ENCODE measurements around the gene CETP.
"Not testable (repeated sequence)": the region's sequence is repeated elsewhere in the genome, so short reads cannot be mapped to it uniquely, and the experiment has no call there.

The CETP gene

GRCh38 chr16:56987692-56988091 lies 25.9 kb downstream of the CETP start:
- no peak for DNase-seq (ENCODE audit: low read depth)
- no peak for TF ChIP-seq CTCF (IDR thresholded peaks at IDR 0.05; ENCODE audit: insufficient read depth, low read depth, low read length, missing control alignments)
- H3K4me3 ChIP-seq (ENCODE audit: low read depth, low read length) = peak overlapping the region; percentile 96; the same call in 1 of the 2 replicates

- DNase-seq (ENCODE audit: low read depth) = no peak
- no peak for TF ChIP-seq CTCF (IDR thresholded peaks at IDR 0.05; ENCODE audit: insufficient read depth, low read depth, low read length, missing control alignments)
- peak overlapping the region; percentile 96 for H3K4me3 ChIP-seq (ENCODE audit: low read depth, low read length)
Observed at GRCh38 chr16:56988161-56988947, 26.6 kb downstream of the CETP start.

GRCh38 chr16:56988948-56989945 lies 27.5 kb downstream of the CETP start, which contains the start of gene NLRC5:
NLRC5 (plus strand) TSS chr16:56989557; CDS start chr16:57020713, 31,156 bp downstream.
- DNase-seq (ENCODE audit: low read depth) = peak; percentile 93
- no peak for TF ChIP-seq CTCF (IDR thresholded peaks at IDR 0.05; ENCODE audit: insufficient read depth, low read depth, low read length, missing control alignments)
- peak within 1 kb of the TSS; percentile 96 for H3K4me3 ChIP-seq (ENCODE audit: low read depth, low read length)

- peak overlapping the region; percentile 96 for H3K4me3 ChIP-seq (ENCODE audit: low read depth, low read length)
- TF ChIP-seq CTCF (IDR thresholded peaks at IDR 0.05; ENCODE audit: insufficient read depth, low read depth, low read length, missing control alignments) = no peak
- no peak for DNase-seq (ENCODE audit: low read depth)
Observed at GRCh38 chr16:56989988-56990387, 28.2 kb downstream of the CETP start.

GRCh38 chr16:56990407-56991286 lies 28.9 kb downstream of the CETP start:
- H3K4me3 ChIP-seq (ENCODE audit: low read depth, low read length) = peak overlapping the region; percentile 96
- TF ChIP-seq CTCF (IDR thresholded peaks at IDR 0.05; ENCODE audit: insufficient read depth, low read depth, low read length, missing control alignments) = no peak
- peak; percentile 63 for DNase-seq (ENCODE audit: low read depth)

GRCh38 chr16:56992431-56992830 lies 30.7 kb downstream of the CETP start:
- not testable (repeated sequence) for H3K4me3 ChIP-seq (ENCODE audit: low read depth, low read length); DNase-seq (ENCODE audit: low read depth)

All from GM12865 (cell line).